Activated CD4-positive, alpha-beta T cell treated with anti-CD3 and anti-CD28 coated beads, Interleukin-2, Interleukin-4, amounts not matched to agents 100 ng/mL and 50 ng/mL, durations not matched to agents 16 hours and 8 hours (primary cell): ENCODE measurements around the gene NAPB.
"Not testable (repeated sequence)": the region's sequence is repeated elsewhere in the genome, so short reads cannot be mapped to it uniquely, and the experiment has no call there.

Experiments
- DNase-seq: peaks from one replicate; pipeline ENCODE4 v3.0.0-alpha.2; 2020; ENCODE audit warnings: low spot score

The NAPB gene

GRCh38 chr20:23420943-23421931, at the start of gene NAPB:
NAPB (minus strand) TSS chr20:23421488; CDS start chr20:23421402, 86 bp downstream.
- peak; percentile 95 for DNase-seq

- DNase-seq, result not testable (repeated sequence)
Measured at GRCh38 chr20:23466961-23467360, 45.7 kb upstream of the NAPB start.

- DNase-seq, result no peak
Measured at GRCh38 chr20:23461180-23461579, 39.9 kb upstream of the NAPB start.

- no peak for DNase-seq
Measured at GRCh38 chr20:23459461-23460150, 38.3 kb upstream of the NAPB start.

- DNase-seq, result no peak
Measured at GRCh38 chr20:23456873-23457272, 35.6 kb upstream of the NAPB start.

GRCh38 chr20:23456409-23456808, 35.1 kb upstream of the NAPB start:
- no peak for DNase-seq

GRCh38 chr20:23455639-23456038, 34.4 kb upstream of the NAPB start:
- no peak for DNase-seq

GRCh38 chr20:23454816-23455215, 33.5 kb upstream of the NAPB start:
- DNase-seq, result no peak

GRCh38 chr20:23453549-23454543, 32.6 kb upstream of the NAPB start:
- no peak for DNase-seq

GRCh38 chr20:23452776-23453175, 31.5 kb upstream of the NAPB start, which contains the start of gene CST11:
CST11 (minus strand) TSS chr20:23452876; CDS start chr20:23452811, 65 bp downstream.
- no peak for DNase-seq

- DNase-seq, result no peak
Measured at GRCh38 chr20:23451956-23452487, 30.7 kb upstream of the NAPB start.

- DNase-seq, result no peak
Measured at GRCh38 chr20:23450877-23451276, 29.6 kb upstream of the NAPB start.

GRCh38 chr20:23449421-23449820, 28.1 kb upstream of the NAPB start:
- no peak for DNase-seq

- DNase-seq, result no peak
Measured at GRCh38 chr20:23448167-23448566, 26.9 kb upstream of the NAPB start.

- DNase-seq, result peak; percentile 41
Measured at GRCh38 chr20:23446505-23446904, 25.2 kb upstream of the NAPB start.

- no peak for DNase-seq
Measured at GRCh38 chr20:23445596-23446217, 24.4 kb upstream of the NAPB start.

- no peak for DNase-seq
Measured at GRCh38 chr20:23444859-23445258, 23.6 kb upstream of the NAPB start.

- no peak for DNase-seq
Measured at GRCh38 chr20:23442436-23442835, 21.1 kb upstream of the NAPB start.

GRCh38 chr20:23441850-23442313, 20.6 kb upstream of the NAPB start:
- peak; percentile 65 for DNase-seq

GRCh38 chr20:23440004-23440403, 18.7 kb upstream of the NAPB start:
- DNase-seq, result no peak

GRCh38 chr20:23438661-23439060, 17.4 kb upstream of the NAPB start:
- DNase-seq, result no peak
